GM19023 (cell line): ENCODE results near the gene BEND3.
"Not testable (repeated sequence)": the region's sequence is repeated elsewhere in the genome, so short reads cannot be mapped to it uniquely, and the experiment has no call there.

Experiments used
- ATAC-seq: cut with Tn5 transposase; IDR thresholded peaks from one replicate; pipeline ENCODE4 v1.9.1; 2021; ENCODE audit warnings: mild to moderate bottlenecking, moderate library complexity; ENCODE audit not compliant: unreplicated experiment

The BEND3 gene

GRCh38 chr6:107114926-107115694 is at the start of gene BEND3:
BEND3 (minus strand) TSS chr6:107115515; CDS start chr6:107099285, 16,230 bp downstream.
- ATAC-seq: peak; percentile 22

- ATAC-seq: not testable (repeated sequence)
These were observed 49.0 kb upstream of the BEND3 start for GRCh38 chr6:107164299-107164698.

- no peak for ATAC-seq
These were observed 46.2 kb upstream of the BEND3 start for GRCh38 chr6:107161521-107161920.

GRCh38 chr6:107156617-107157016 is 41.3 kb upstream of the BEND3 start:
- no peak for ATAC-seq

- no peak for ATAC-seq
These were observed 39.5 kb upstream of the BEND3 start for GRCh38 chr6:107154801-107155160.

GRCh38 chr6:107154131-107154800 is 39.0 kb upstream of the BEND3 start:
- ATAC-seq: no peak

GRCh38 chr6:107152638-107153430 is 37.5 kb upstream of the BEND3 start:
- ATAC-seq: no peak

- ATAC-seq: no peak
These were observed 29.4 kb upstream of the BEND3 start for GRCh38 chr6:107144666-107145065.

GRCh38 chr6:107144014-107144413 is 28.7 kb upstream of the BEND3 start:
- no peak for ATAC-seq

GRCh38 chr6:107140581-107140980 is 25.3 kb upstream of the BEND3 start:
- ATAC-seq: no peak

GRCh38 chr6:107136324-107136723 is 21.0 kb upstream of the BEND3 start:
- not testable (repeated sequence) for ATAC-seq

- not testable (repeated sequence) for ATAC-seq
These were observed 19.8 kb upstream of the BEND3 start for GRCh38 chr6:107135048-107135680.

GRCh38 chr6:107132330-107132954 is 17.1 kb upstream of the BEND3 start:
- ATAC-seq: no peak

GRCh38 chr6:107129370-107129925 is 14.1 kb upstream of the BEND3 start:
- no peak for ATAC-seq

- ATAC-seq: no peak
These were observed 13.3 kb upstream of the BEND3 start for GRCh38 chr6:107128577-107128976.

GRCh38 chr6:107128175-107128574 is 12.9 kb upstream of the BEND3 start:
- no peak for ATAC-seq

- ATAC-seq: no peak
These were observed 10.5 kb upstream of the BEND3 start for GRCh38 chr6:107125771-107126170.

- ATAC-seq: peak; percentile 78
These were observed 9.6 kb upstream of the BEND3 start for GRCh38 chr6:107124934-107125348.

GRCh38 chr6:107123501-107123900 is 8.2 kb upstream of the BEND3 start:
- no peak for ATAC-seq

GRCh38 chr6:107122748-107123147 is 7.4 kb upstream of the BEND3 start:
- no peak for ATAC-seq
